CD8-positive, alpha-beta memory T cell (primary cell): Measurements from ENCODE around the gene ACP4. TPM values are rescaled to one million over a fixed set of nuclear protein-coding genes. Genes with fewer than 3 reads are reported as not detected.
A peak's percentile ranks its signal among the peaks of the same experiment; 100 is the strongest.

Experiments used
- CTCF ChIA-PET: fragments of 350-600 bp; sonication (Branson Sonifier 250); formaldehyde crosslinking; loops from one replicate; lab custom pipeline; 2021; ENCODE audit warnings: antibody characterized with exemption; lab: Charles Lee
- POLR2A ChIA-PET: fragments of 350-600 bp; sonication (Branson Sonifier 250); formaldehyde crosslinking; loops from one replicate; lab custom pipeline; 2021; ENCODE audit warnings: antibody characterized with exemption; lab: Charles Lee
- DNase-seq, 5 donors: peaks; one replicate each; pipeline versions ENCODE4 v3.0.0 to v3.0.0-alpha.2; 2020 to 2022; ENCODE audit warnings: mixed read lengths in 1 of 5
- H3K27ac ChIP-seq: one replicate; pipeline ENCODE4 v1.7.0; 2013; ENCODE audit warnings: low read depth, mild to moderate bottlenecking, low read length, moderate library complexity
- H3K27me3 ChIP-seq: 2 replicates; pipeline ENCODE4 v1.7.0; 2013; ENCODE audit warnings: low read length, mild to moderate bottlenecking; ENCODE audit not compliant: insufficient read depth, poor library complexity, severe bottlenecking
- H3K36me3 ChIP-seq: 2 replicates; pipeline ENCODE4 v1.7.0; 2013; ENCODE audit warnings: mild to moderate bottlenecking, low read length, moderate library complexity; ENCODE audit not compliant: insufficient read depth
- H3K4me1 ChIP-seq: 2 replicates; pipeline ENCODE4 v1.7.0; 2013; ENCODE audit warnings: mild to moderate bottlenecking, low read length, moderate library complexity; ENCODE audit not compliant: insufficient read depth
- H3K4me3 ChIP-seq: 2 replicates; pipeline ENCODE4 v1.7.0; 2013; ENCODE audit warnings: mild to moderate bottlenecking, low read length
- H3K9me3 ChIP-seq: 2 replicates; pipeline ENCODE4 v1.7.0; 2013; ENCODE audit warnings: mild to moderate bottlenecking, low read length
- H3K27ac Mint-ChIP-seq, 8 donors: one replicate each; pipeline ENCODE4 v1.8.0; 2020 to 2021; ENCODE audit warnings: mixed read lengths in 8 of 8, mild to moderate bottlenecking in 6 of 8, inconsistent platforms in 3 of 8, moderate library complexity in 3 of 8
- H3K27me3 Mint-ChIP-seq, 2 donors: one replicate each; pipeline ENCODE4 v1.8.0; 2020 to 2021; ENCODE audit warnings: mixed read lengths in 2 of 2, mild to moderate bottlenecking in 1 of 2, moderate library complexity in 1 of 2
- H3K36me3 Mint-ChIP-seq, 3 donors: one replicate each; pipeline ENCODE4 v1.8.0; 2020 to 2021; ENCODE audit warnings: mixed read lengths in 3 of 3, inconsistent platforms in 1 of 3, mild to moderate bottlenecking in 1 of 3
- H3K4me1 Mint-ChIP-seq, 3 donors: one replicate each; pipeline ENCODE4 v1.8.0; 2020 to 2021; ENCODE audit warnings: mixed read lengths in 3 of 3, inconsistent platforms in 1 of 3, mild to moderate bottlenecking in 1 of 3
- H3K4me3 Mint-ChIP-seq, 7 donors: one replicate each; pipeline ENCODE4 v1.8.0; 2020 to 2021; ENCODE audit warnings: mixed read lengths in 7 of 7, mild to moderate bottlenecking in 6 of 7, moderate library complexity in 4 of 7, inconsistent platforms in 2 of 7
- H3K9me3 Mint-ChIP-seq, 5 donors: one replicate each; pipeline ENCODE4 v1.8.0; 2020 to 2022; ENCODE audit warnings: mixed read lengths in 5 of 5, mild to moderate bottlenecking in 3 of 5, moderate library complexity in 2 of 5, inconsistent platforms in 1 of 5
- polyA plus RNA-seq: library from polyadenylated mRNA; unstranded; fragments of 300-500 nt; fragmentation: Illumina TruSeq; gene quantifications from one replicate; pipeline ENCODE4 v1.2.3, GENCODE V29; 2021
- total RNA-seq, 2 experiments: library from RNA; stranded (reverse); gene quantifications; one replicate each; pipeline ENCODE4 v1.2.3, GENCODE V29; 2021

ACP4 gene
- total and polyA plus RNA-seq, 3 experiments from 2014 or later, result not detected

DNA sequence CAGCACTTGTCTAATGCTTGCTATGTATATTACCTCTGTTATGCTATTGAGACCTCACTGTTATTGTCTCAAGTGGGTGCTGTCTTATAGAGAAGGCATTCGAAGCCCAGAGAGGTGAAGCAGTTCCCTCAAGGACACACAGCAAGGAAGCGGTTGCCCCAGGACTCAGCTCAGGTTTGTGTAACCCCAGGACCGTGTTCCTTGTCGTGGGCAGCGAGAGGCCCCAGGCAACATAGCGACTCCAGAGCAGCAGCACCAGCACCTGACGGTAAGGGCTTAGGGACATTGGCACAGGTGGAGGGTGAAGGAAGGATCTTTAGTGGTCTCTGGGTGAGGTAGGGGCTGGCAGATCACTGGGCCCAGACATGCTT lies 40.8 kb downstream of the ACP4 start:
- CTCF ChIA-PET, result no interaction called here
- no peaks in the 10 kb centered on the region for H3K9me3 Mint-ChIP-seq
- peaks cover 4 to 8% (median 6%) of the 10 kb centered on the region in 3 donors for H3K4me1 Mint-ChIP-seq

DNA sequence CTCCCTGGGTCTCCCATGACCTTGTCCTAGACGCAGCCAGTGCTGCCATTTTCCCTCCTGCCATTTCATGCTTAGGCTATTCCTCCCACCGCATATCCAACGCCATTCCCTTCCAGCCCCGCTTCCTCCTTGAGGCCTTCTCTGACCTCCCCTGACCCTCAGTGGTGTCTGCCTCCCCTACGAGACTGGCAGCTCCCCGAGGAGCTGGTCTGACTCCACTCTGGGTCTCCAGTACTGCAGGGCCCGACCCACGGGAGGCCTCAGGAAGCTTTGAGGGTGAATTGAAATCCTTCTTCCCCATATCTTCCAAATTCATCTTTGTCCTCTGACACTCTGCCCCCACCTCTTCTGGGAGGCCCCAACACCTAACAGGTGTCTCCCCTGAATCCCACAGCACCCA lies 42.5 kb downstream of the ACP4 start:
- Mint-ChIP-seq H3K9me3 (peaks cover 0 to 2% (median 0%) of the 10 kb centered on the region in 5 donors), H3K27ac (peak overlapping the region in 1 of 8 donors; percentile 14), H3K36me3 (no peaks in the 10 kb centered on the region), H3K4me3 (no peak overlapping the region), H3K27me3 (peaks cover 29 to 63% of the 10 kb centered on the region in 2 donors), H3K4me1 (peaks cover 11 to 15% (median 13%) of the 10 kb centered on the region in 3 donors)
- Histone ChIP-seq H3K27me3 (peaks cover 10% of the 10 kb centered on the region), H3K36me3 (no peaks in the 10 kb centered on the region), H3K27ac (no peak overlapping the region), H3K4me3 (no peak overlapping the region), H3K9me3 (no peaks in the 10 kb centered on the region), H3K4me1 (peaks cover 13% of the 10 kb centered on the region)
- no peak for DNase-seq
- ChIA-PET POLR2A (no interaction called here), CTCF (no interaction called here)

More for the DNA sequence above, 40.8 kb downstream of the ACP4 start:
- no peak for DNase-seq
- H3K36me3 ChIP-seq, result no peaks in the 10 kb centered on the region
- Mint-ChIP-seq H3K27me3 (peaks cover 21 to 59% of the 10 kb centered on the region in 2 donors), H3K27ac (no peak overlapping the region), H3K36me3 (no peaks in the 10 kb centered on the region), H3K4me3 (no peak overlapping the region)
- H3K4me1 ChIP-seq, result peaks cover 8% of the 10 kb centered on the region
- H3K9me3 ChIP-seq, result no peaks in the 10 kb centered on the region
- no peak overlapping the region for H3K27ac ChIP-seq
- POLR2A ChIA-PET, result no interaction called here
- peaks cover 4% of the 10 kb centered on the region for H3K27me3 ChIP-seq
- H3K4me3 ChIP-seq, result no peak overlapping the region

DNA sequence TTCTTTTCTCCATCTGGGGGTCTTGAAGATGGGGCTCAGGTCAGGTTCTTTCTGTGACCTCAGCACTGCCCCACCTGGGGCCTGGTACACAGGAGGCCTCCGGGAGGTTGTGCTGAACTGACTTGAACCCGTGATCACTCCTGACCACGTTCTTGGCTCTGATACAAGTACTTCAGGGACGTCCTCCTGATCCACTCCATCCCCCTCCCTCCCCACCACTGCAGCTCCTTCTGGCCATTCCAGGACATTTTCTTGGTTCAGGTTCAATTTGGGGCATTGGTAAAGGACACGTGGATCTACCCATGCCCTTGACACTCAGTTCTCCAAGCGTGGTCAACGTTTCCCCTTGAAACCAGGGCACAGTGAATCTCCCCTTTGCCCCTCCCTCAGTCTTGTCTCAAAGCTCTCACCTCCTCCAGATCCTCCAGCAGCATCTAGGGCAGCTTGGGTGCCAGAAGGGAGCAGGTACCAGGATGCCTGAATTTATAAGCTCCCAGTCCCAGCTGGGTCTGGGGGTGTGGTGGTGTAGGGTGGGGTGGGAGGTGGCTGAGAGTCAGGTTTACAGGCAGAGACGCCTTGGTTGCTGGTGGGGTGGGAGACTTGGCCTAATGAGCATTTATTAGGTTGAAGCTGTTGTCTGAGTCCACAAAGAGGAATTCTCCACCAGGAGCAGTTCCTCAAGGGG lies 43.0 kb downstream of the ACP4 start, which contains the start of gene KLK15:
Gene KLK15, minus strand, starts transcription at position 458 of the 685 bp plus-strand sequence. CDS start 2,082 bp downstream, outside the sequence.
- H3K4me3 Mint-ChIP-seq, result peak within 1 kb of the TSS in 2 of 7 donors; percentile 42 to 74
- no peak within 1 kb of the TSS for H3K4me3 ChIP-seq
- no peak within 1 kb of the TSS for H3K27ac ChIP-seq
- H3K4me1 ChIP-seq, result peaks cover 13% of the 10 kb centered on the region
- CTCF ChIA-PET, result no interaction called here
- no peaks in the 10 kb centered on the region for H3K36me3 Mint-ChIP-seq
- H3K27me3 Mint-ChIP-seq, result peaks cover 29 to 60% of the 10 kb centered on the region in 2 donors
- no peaks in the 10 kb centered on the region for H3K36me3 ChIP-seq
- peak within 1 kb of the TSS in 2 of 8 donors; percentile 14 to 54 for H3K27ac Mint-ChIP-seq
- peaks cover 10% of the 10 kb centered on the region for H3K27me3 ChIP-seq
- H3K9me3 ChIP-seq, result no peaks in the 10 kb centered on the region
- no peak for DNase-seq
- H3K4me1 Mint-ChIP-seq, result peaks cover 11 to 15% (median 13%) of the 10 kb centered on the region in 3 donors
- peaks cover 0 to 2% (median 0%) of the 10 kb centered on the region in 5 donors for H3K9me3 Mint-ChIP-seq
- POLR2A ChIA-PET, result no interaction called here

DNA sequence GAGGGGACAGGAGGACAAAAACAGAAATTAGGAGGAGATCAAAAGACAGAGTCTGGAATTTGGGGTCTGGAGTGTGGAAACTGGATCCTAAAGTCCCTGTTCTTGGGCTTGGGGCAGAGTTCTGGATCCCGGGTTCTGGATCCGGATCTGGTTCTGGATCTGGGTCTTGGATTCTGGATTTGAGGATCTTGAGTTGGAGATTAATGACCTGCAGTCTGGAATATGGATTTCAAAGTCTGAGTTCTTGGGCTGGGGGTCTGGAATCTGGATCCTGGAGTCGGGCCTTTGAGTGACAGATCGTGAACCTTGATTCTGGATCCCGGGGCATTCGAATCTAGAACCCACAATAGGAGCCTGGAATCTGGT lies 43.6 kb downstream of the ACP4 start:
- Histone ChIP-seq H3K9me3 (no peaks in the 10 kb centered on the region), H3K27me3 (peaks cover 10% of the 10 kb centered on the region), H3K4me1 (peaks cover 13% of the 10 kb centered on the region), H3K4me3 (no peak overlapping the region), H3K27ac (no peak overlapping the region), H3K36me3 (no peaks in the 10 kb centered on the region)
- ChIA-PET POLR2A (no interaction called here), CTCF (no interaction called here)
- H3K36me3 Mint-ChIP-seq, result no peaks in the 10 kb centered on the region
- H3K4me3 Mint-ChIP-seq, result peak overlapping the region in 2 of 7 donors; percentile 42 to 74
- H3K4me1 Mint-ChIP-seq, result peaks cover 11 to 15% (median 13%) of the 10 kb centered on the region in 3 donors
- peaks cover 29 to 62% of the 10 kb centered on the region in 2 donors for H3K27me3 Mint-ChIP-seq
- H3K9me3 Mint-ChIP-seq, result peaks cover 0 to 2% (median 0%) of the 10 kb centered on the region in 5 donors
- no peak overlapping the region for H3K27ac Mint-ChIP-seq
- no peak for DNase-seq

DNA sequence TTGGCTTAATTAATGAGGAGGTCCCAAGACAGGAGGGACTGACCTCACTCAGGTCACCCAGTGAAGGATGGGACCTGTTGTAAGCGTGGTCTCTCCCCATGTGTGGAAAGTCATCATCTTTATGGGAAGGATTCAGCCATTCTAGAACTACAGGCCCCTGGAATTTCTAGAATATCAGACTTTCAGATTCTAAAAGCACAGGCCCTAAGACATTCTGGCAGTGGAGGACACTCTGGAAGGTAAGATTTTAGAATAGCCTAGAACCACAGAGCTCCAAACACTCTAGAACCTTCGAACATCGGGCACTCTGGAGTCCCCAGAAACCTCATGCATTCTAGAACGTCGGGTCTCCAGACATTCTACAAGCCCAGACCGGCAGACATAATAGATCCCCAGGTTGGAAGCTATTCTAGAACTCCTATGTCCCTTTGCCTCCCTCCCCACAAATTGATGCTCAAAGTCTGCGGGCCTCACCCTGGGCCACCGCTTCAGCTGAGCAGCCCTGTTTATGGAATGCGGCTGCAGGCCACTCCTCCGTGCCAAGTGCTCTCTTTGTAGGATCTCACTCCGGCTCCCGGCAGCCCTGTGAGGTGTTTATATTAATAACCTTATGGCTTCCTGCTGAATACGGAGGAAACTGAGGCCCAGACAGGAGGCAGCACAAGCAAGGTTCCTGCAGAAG lies 45.0 kb downstream of the ACP4 start:
- Mint-ChIP-seq H3K9me3 (peaks cover 0 to 2% (median 0%) of the 10 kb centered on the region in 5 donors), H3K27ac (no peak overlapping the region), H3K27me3 (peaks cover 25 to 61% of the 10 kb centered on the region in 2 donors), H3K36me3 (no peaks in the 10 kb centered on the region), H3K4me1 (peaks cover 11 to 15% (median 13%) of the 10 kb centered on the region in 3 donors), H3K4me3 (peak overlapping the region; percentile 20 to 81 (median 70))
- H3K4me3 ChIP-seq, result peak overlapping the region; percentile 49
- no peak overlapping the region for H3K27ac ChIP-seq
- H3K4me1 ChIP-seq, result peaks cover 13% of the 10 kb centered on the region
- H3K9me3 ChIP-seq, result no peaks in the 10 kb centered on the region
- ChIA-PET POLR2A (no interaction called here), CTCF (no interaction called here)
- DNase-seq, result no peak
- no peaks in the 10 kb centered on the region for H3K36me3 ChIP-seq
- H3K27me3 ChIP-seq, result peaks cover 10% of the 10 kb centered on the region

DNA sequence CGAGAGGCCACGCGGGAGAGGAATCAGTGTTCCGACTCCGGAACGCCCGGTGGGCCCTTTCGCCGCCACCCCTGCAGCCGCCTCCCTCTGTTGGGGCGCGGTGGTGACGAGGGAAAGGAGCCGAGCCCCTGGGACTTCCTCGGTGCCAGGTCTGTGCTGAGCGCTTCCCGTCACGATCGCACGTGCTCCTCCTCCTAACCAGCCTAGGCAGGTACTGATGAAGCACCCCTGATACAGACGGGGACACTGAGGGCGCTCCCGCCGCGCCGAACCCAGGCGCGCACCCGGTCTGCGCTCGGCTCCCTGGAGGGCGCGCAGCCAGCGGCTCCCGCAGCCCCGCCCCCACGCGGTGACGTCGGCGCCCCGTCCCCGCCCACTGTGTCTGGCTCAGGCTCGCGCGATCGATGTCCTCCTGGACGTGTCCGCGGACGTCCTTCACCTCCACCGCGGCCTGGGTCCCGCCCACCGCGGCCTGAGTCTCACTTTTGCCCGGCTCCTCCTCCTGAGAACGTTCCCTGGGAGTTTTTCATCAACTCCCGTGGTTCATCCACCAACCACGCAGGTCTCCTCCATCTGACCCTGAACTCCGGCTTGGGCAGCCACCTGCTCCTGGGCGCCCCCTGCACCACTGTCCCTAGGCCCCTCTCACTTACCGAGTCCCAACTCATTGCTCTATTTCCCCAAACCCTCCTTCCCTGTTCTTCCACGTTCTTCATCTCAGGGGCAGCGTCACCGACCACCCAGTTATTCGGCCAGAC lies 45.7 kb downstream of the ACP4 start:
- Histone ChIP-seq H3K27ac (no peak overlapping the region), H3K27me3 (peaks cover 10% of the 10 kb centered on the region), H3K36me3 (no peaks in the 10 kb centered on the region), H3K4me1 (peaks cover 13% of the 10 kb centered on the region), H3K4me3 (peak overlapping the region; percentile 49), H3K9me3 (no peaks in the 10 kb centered on the region)
- H3K9me3 Mint-ChIP-seq, result peaks cover 0 to 6% (median 2%) of the 10 kb centered on the region in 5 donors
- ChIA-PET POLR2A (no interaction called here), CTCF (no interaction called here)
- DNase-seq, result peak; percentile 40 to 56 (median 45)
- H3K27ac Mint-ChIP-seq, result peak overlapping the region in 4 of 8 donors; percentile 33 to 70 (median 62)
- H3K4me1 Mint-ChIP-seq, result peaks cover 11 to 15% (median 13%) of the 10 kb centered on the region in 3 donors
- peak overlapping the region; percentile 81 to 85 (median 82) for H3K4me3 Mint-ChIP-seq
- H3K27me3 Mint-ChIP-seq, result peaks cover 25 to 59% of the 10 kb centered on the region in 2 donors
- no peaks in the 10 kb centered on the region for H3K36me3 Mint-ChIP-seq

DNA sequence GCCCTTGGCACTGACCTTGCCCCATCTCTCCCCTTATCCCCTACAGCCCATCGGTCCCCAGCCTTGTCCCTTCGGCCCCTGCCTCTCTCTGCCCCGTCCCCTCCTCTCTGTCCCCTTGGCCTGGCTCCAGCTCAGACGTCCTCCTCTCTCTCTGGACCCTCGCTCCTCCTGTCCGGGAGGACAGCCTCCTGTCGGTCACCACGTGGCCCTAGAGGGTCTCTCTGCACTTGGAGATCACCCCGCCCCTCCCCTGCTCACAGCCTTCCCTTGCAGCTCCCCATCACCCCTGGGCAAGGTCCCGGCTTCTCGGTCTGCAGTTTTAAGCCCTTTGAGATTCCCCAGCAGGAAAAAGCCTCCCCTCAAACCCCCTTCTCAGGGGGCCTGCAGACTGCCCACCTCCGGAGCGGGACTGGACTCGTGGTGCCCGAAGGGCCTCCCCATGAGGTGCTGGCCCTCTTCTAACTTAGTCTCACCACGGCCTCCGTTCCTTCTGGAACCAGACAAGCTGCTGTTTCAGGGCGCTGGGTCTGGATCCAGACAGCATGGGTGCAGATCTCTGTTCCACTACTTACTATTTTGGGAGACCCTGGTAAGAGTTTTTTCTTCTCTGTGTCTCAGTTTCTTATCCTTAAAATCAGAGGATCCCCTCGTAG lies 46.5 kb downstream of the ACP4 start:
- ChIA-PET CTCF (no interaction called here), POLR2A (no interaction called here)
- Histone ChIP-seq H3K4me1 (peaks cover 13% of the 10 kb centered on the region), H3K27ac (no peak overlapping the region), H3K9me3 (no peaks in the 10 kb centered on the region), H3K36me3 (no peaks in the 10 kb centered on the region), H3K4me3 (no peak overlapping the region), H3K27me3 (peaks cover 10% of the 10 kb centered on the region)
- Mint-ChIP-seq H3K36me3 (no peaks in the 10 kb centered on the region), H3K4me3 (peak overlapping the region; percentile 65 to 85 (median 82)), H3K4me1 (peaks cover 11 to 15% (median 13%) of the 10 kb centered on the region in 3 donors), H3K27ac (peak overlapping the region in 2 of 8 donors; percentile 47 to 70), H3K9me3 (peaks cover 0 to 9% (median 5%) of the 10 kb centered on the region in 5 donors), H3K27me3 (peaks cover 22 to 52% of the 10 kb centered on the region in 2 donors)
- DNase-seq, result no peak
